Measurements from ENCODE around the gene GOLM1. TPM values are rescaled to one million over a fixed set of nuclear protein-coding genes. Genes with fewer than 3 reads are reported as not detected.
"Not testable (repeated sequence)": the region's sequence is repeated elsewhere in the genome, so short reads cannot be mapped to it uniquely, and the experiment has no call there.

GOLM1 gene, protein sequence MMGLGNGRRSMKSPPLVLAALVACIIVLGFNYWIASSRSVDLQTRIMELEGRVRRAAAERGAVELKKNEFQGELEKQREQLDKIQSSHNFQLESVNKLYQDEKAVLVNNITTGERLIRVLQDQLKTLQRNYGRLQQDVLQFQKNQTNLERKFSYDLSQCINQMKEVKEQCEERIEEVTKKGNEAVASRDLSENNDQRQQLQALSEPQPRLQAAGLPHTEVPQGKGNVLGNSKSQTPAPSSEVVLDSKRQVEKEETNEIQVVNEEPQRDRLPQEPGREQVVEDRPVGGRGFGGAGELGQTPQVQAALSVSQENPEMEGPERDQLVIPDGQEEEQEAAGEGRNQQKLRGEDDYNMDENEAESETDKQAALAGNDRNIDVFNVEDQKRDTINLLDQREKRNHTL
- 6.9 TPM for total RNA-seq

GRCh38 chr9:86098824-86099700, at the start of gene GOLM1:
GOLM1 (minus strand) TSS chr9:86099558; CDS start chr9:86079320, 20,238 bp downstream.
- H3K9me3 ChIP-seq (ENCODE audit: low read depth, low read length), result no peaks in the 10 kb centered on the region
- peaks cover 23% of the 10 kb centered on the region for H3K4me1 ChIP-seq (ENCODE audit: insufficient read depth, low read length)
- peak within 1 kb of the TSS; percentile 44 for H3K4me3 ChIP-seq (ENCODE audit: low read length)
- peaks cover 31% of the 10 kb centered on the region for H3K27me3 ChIP-seq (ENCODE audit: insufficient read depth, low read length)

DNA sequence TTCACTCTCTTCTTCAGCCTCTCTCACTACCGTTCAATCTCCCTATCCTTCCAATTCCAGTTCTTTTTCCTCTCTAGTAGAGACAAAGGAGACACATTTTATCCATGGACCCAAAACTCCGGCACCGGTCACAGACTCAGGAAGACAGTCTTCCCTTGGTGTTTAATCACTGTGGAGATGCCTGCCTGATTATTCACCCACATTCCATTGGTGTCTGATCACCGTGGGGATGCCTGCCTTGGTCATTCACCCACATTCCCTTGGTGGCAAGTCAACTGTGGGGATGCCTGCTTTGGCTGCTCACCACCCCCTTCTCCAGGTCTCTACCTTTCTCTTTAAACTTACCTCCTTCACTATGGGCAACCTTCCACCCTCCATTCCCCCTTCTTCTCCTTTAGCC, 47.3 kb upstream of the GOLM1 start:
- H3K27me3 ChIP-seq (ENCODE audit: insufficient read depth, low read length); H3K9me3 ChIP-seq (ENCODE audit: low read depth, low read length); H3K4me3 ChIP-seq (ENCODE audit: low read length); H3K4me1 ChIP-seq (ENCODE audit: insufficient read depth, low read length): not testable (repeated sequence)

DNA sequence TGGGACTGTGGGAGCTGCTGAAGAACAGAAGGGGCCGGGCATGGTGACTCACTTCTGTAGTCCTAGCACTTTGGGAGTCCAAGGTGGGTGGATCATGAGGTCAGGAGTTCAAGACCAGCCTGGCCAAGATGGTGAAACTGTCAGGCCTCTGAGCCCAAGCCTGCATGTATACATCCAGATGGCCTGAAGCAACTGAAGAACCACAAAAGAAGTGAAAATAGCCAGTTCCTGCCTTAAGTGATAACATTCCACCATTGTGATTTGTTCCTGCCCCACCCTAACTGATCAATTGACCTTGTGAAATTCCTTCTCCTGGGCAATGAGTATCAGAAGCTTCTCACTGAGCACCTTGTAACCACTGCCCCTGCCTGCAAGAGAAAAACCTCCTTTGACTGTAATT, 46.6 kb upstream of the GOLM1 start:
- H3K27me3 ChIP-seq (ENCODE audit: insufficient read depth, low read length); H3K9me3 ChIP-seq (ENCODE audit: low read depth, low read length); H3K4me3 ChIP-seq (ENCODE audit: low read length); H3K4me1 ChIP-seq (ENCODE audit: insufficient read depth, low read length): not testable (repeated sequence)

- no peaks in the 10 kb centered on the region for H3K4me1 ChIP-seq (ENCODE audit: insufficient read depth, low read length)
- no peak overlapping the region for H3K4me3 ChIP-seq (ENCODE audit: low read length)
- H3K9me3 ChIP-seq (ENCODE audit: low read depth, low read length), result no peaks in the 10 kb centered on the region
- H3K27me3 ChIP-seq (ENCODE audit: insufficient read depth, low read length), result no peaks in the 10 kb centered on the region
Measured at GRCh38 chr9:86142973-86143372, 43.6 kb upstream of the GOLM1 start.

DNA sequence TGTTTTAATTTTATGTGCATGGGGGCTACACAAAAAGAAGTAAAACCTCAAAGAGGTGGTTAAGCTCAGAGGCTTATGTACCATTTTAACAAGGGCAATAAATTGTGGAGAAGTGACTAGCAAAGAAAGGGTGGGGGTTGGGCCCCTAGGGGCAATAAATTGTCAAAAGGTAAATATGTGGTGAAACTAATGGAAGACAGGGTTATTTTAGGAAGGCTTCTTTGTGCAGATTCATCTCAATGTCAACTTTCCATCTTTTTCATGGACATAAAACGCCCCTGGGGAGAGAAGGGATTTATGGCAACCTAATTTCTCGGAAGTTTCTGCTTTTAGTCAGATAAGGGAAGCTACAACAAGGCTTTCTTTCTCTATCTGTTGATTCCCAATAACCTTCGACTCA, 42.5 kb upstream of the GOLM1 start:
- no peaks in the 10 kb centered on the region for H3K4me1 ChIP-seq (ENCODE audit: insufficient read depth, low read length)
- no peaks in the 10 kb centered on the region for H3K9me3 ChIP-seq (ENCODE audit: low read depth, low read length)
- H3K4me3 ChIP-seq (ENCODE audit: low read length), result no peak overlapping the region
- no peaks in the 10 kb centered on the region for H3K27me3 ChIP-seq (ENCODE audit: insufficient read depth, low read length)

GRCh38 chr9:86135371-86135770, 36.0 kb upstream of the GOLM1 start:
- no peaks in the 10 kb centered on the region for H3K4me1 ChIP-seq (ENCODE audit: insufficient read depth, low read length)
- no peak overlapping the region for H3K4me3 ChIP-seq (ENCODE audit: low read length)
- no peaks in the 10 kb centered on the region for H3K9me3 ChIP-seq (ENCODE audit: low read depth, low read length)
- H3K27me3 ChIP-seq (ENCODE audit: insufficient read depth, low read length), result no peaks in the 10 kb centered on the region

DNA sequence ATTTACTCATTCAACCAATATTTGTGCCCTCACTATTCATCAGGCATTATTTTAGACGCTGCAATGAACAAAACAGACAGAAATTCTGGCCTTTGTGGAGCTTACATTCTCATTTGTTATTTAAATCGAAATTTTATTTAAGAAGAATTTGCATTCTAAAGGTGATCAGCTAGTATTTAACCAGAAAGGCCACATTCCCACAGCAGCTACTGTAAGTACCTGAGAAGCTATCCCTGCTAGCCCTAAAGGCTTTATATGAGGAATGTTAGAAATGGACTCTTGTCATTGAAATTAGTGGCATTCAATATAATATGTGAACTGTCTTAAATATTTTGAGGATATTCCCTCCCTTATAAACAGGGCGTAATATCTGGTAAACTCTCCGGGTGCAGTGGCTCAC, 35.0 kb upstream of the GOLM1 start:
- Histone ChIP-seq H3K4me3 (ENCODE audit: low read length) (no peak overlapping the region), H3K9me3 (ENCODE audit: low read depth, low read length) (no peaks in the 10 kb centered on the region), H3K27me3 (ENCODE audit: insufficient read depth, low read length) (no peaks in the 10 kb centered on the region), H3K4me1 (ENCODE audit: insufficient read depth, low read length) (no peaks in the 10 kb centered on the region)

GRCh38 chr9:86128235-86128822, 29.0 kb upstream of the GOLM1 start:
- Histone ChIP-seq H3K9me3 (ENCODE audit: low read depth, low read length) (no peaks in the 10 kb centered on the region), H3K4me1 (ENCODE audit: insufficient read depth, low read length) (no peaks in the 10 kb centered on the region), H3K27me3 (ENCODE audit: insufficient read depth, low read length) (no peaks in the 10 kb centered on the region), H3K4me3 (ENCODE audit: low read length) (no peak overlapping the region)

DNA sequence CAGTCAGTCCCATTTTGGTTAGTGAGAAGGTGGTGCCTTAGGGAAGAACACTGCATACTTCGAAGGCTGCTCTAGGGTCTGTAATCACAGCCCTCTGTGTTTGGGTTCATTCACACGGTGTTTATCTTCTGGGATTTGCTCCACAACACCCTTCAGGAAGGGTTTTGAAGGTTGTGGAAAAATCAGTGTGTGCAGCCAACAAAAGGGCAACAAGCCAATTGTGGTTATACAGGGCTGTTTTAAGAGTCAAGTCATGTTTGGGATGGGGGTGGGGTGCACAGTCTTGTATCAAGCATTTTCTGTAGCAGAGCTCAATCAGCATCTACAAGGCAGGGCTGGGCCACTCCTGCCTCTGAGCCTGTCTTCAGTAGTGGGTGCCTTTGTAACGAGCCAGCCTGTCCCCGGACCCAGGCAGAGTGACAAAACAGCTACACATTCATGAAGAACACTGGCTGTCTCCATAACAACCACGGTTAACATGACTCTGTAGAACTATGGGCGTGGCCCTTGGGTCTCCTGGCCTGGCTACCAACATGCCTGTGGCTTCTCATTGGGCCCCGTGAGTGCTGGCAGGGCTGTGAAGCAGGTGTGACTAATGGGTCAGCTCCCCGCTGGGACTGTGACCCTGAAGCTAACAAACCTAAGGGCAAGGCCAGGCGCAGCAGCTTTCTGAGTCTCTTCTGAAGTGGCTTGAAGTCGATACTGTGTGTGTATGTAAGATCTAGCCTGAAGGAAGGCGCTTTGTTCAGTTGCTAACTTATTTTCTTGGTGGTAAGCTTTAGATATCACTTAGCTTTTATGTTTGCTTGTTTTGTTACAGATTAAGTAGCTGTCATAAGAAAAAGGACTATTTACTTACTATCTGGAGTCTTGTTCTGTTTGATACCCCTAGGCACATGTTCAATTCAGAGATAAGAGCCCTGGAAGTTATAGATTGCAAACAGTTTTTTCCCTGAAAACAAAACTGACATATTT, 27.9 kb upstream of the GOLM1 start:
- no peaks in the 10 kb centered on the region for H3K4me1 ChIP-seq (ENCODE audit: insufficient read depth, low read length)
- H3K9me3 ChIP-seq (ENCODE audit: low read depth, low read length), result no peaks in the 10 kb centered on the region
- no peaks in the 10 kb centered on the region for H3K27me3 ChIP-seq (ENCODE audit: insufficient read depth, low read length)
- no peak overlapping the region for H3K4me3 ChIP-seq (ENCODE audit: low read length)

GRCh38 chr9:86122311-86122710, 23.0 kb upstream of the GOLM1 start:
- Histone ChIP-seq H3K27me3 (ENCODE audit: insufficient read depth, low read length) (no peaks in the 10 kb centered on the region), H3K4me3 (ENCODE audit: low read length) (no peak overlapping the region), H3K9me3 (ENCODE audit: low read depth, low read length) (no peaks in the 10 kb centered on the region), H3K4me1 (ENCODE audit: insufficient read depth, low read length) (no peaks in the 10 kb centered on the region)

GRCh38 chr9:86119457-86119856, 20.1 kb upstream of the GOLM1 start:
- Histone ChIP-seq H3K9me3 (ENCODE audit: low read depth, low read length) (no peaks in the 10 kb centered on the region), H3K27me3 (ENCODE audit: insufficient read depth, low read length) (no peaks in the 10 kb centered on the region), H3K4me1 (ENCODE audit: insufficient read depth, low read length) (no peaks in the 10 kb centered on the region), H3K4me3 (ENCODE audit: low read length) (no peak overlapping the region)

DNA sequence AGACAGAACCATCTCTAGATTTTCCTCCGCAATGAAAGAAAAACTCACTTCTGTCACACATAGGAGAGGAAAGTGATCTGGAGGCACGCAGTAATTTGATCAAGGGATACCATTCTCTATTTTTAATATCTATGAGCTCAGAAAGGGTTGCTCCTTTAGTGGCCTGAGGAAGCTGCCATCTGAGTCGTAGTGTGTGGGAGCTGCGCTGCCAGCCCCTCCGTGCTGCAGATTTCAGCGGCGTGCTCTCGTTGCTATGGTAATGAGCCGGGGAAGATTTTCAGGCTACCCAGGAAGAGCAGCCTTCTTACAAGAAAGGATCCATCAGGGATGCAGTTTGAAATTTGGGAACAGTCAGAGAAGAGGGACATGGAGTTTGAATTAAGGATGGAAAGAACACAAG, 17.1 kb upstream of the GOLM1 start:
- no peaks in the 10 kb centered on the region for H3K4me1 ChIP-seq (ENCODE audit: insufficient read depth, low read length)
- no peak overlapping the region for H3K4me3 ChIP-seq (ENCODE audit: low read length)
- H3K9me3 ChIP-seq (ENCODE audit: low read depth, low read length), result no peaks in the 10 kb centered on the region
- no peaks in the 10 kb centered on the region for H3K27me3 ChIP-seq (ENCODE audit: insufficient read depth, low read length)

DNA sequence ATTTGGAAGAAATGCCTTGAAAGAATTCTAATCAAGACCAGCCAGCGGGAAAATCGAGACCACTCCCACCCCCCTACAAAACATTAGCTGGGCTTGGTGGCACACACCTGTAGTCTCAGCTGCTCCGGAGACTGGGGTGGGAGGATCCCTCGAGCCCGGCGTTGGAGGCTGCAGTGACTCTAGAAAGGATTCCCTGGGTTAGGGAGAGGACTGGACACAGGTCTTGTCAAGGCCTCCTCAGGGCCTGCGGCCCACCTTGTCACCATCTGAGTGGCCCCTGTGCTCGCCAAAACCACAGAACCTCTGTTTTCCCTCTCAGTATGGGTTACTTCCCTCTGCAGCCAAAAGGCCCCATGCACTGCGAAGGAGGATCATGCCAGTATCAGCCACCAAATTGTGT, 16.5 kb upstream of the GOLM1 start:
- H3K4me3 ChIP-seq (ENCODE audit: low read length), result no peak overlapping the region
- no peaks in the 10 kb centered on the region for H3K27me3 ChIP-seq (ENCODE audit: insufficient read depth, low read length)
- no peaks in the 10 kb centered on the region for H3K4me1 ChIP-seq (ENCODE audit: insufficient read depth, low read length)
- no peaks in the 10 kb centered on the region for H3K9me3 ChIP-seq (ENCODE audit: low read depth, low read length)

DNA sequence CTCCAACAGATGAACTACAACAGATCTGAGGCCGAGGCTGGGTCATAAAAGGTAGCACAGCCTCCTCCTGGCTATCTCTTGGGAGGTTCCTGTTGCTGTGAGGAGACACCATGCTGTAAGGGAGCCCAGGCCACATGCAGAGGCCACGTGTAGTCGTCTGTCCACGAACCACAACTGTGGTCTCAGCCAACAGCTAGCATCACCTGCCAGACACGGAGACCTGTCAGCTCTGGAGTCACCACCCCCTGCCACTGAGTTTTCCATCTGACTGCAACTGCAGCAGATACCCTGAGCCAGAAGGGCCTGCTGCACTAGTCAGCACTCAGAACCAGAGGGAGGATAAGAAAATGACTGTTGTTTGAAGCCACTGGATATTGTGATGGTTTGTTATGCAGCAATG, 12.7 kb upstream of the GOLM1 start:
- Histone ChIP-seq H3K4me3 (ENCODE audit: low read length) (no peak overlapping the region), H3K9me3 (ENCODE audit: low read depth, low read length) (no peaks in the 10 kb centered on the region), H3K4me1 (ENCODE audit: insufficient read depth, low read length) (no peaks in the 10 kb centered on the region), H3K27me3 (ENCODE audit: insufficient read depth, low read length) (no peaks in the 10 kb centered on the region)

Data from mononuclear cell (primary cell).